Left lung (tissue), 10 donors: Measurements from ENCODE around the gene FAM83E. TPM values are rescaled to one million over a fixed set of nuclear protein-coding genes. Genes with fewer than 3 reads are reported as not detected.
"Not testable (repeated sequence)": the region's sequence is repeated elsewhere in the genome, so short reads cannot be mapped to it uniquely, and the experiment has no call there.

Experiments
- ATAC-seq: fragments of 200-7000 bp; cut with Tn5 transposase; one replicate; pipeline ENCODE4 v1.9.1; 2020; ENCODE audit warnings: moderate library complexity
- DNase-seq, 4 donors: peaks; one replicate each; pipeline ENCODE4 v3.0.0-alpha.2; 2013 to 2020
- H3K27ac ChIP-seq, 2 donors: fragments of 200-600 bp; sonication (generic) in 1 of 2; one replicate each; pipeline versions ENCODE4 v1.5.0 to v1.8.0; 2020 to 2021
- H3K27me3 ChIP-seq, 2 donors: fragments of 200-600 bp; sonication (generic) in 1 of 2; one replicate each; pipeline versions ENCODE4 v1.5.0 to v1.8.0; 2020 to 2021
- H3K36me3 ChIP-seq, 2 donors: fragments of 200-600 bp; sonication (generic) in 1 of 2; one replicate each; pipeline versions ENCODE4 v1.5.0 to v1.8.0; 2020 to 2021
- H3K4me1 ChIP-seq, 2 donors: fragments of 200-600 bp; one replicate each; pipeline ENCODE4 v1.8.0; 2021
- H3K4me3 ChIP-seq, 2 donors: fragments of 200-600 bp; sonication (generic) in 1 of 2; one replicate each; pipeline versions ENCODE4 v1.5.0 to v1.8.0; 2020 to 2021; ENCODE audit warnings: mild to moderate bottlenecking in 1 of 2
- H3K9me3 ChIP-seq, 2 donors: fragments of 200-600 bp; sonication (generic) in 1 of 2; one replicate each; pipeline versions ENCODE4 v1.5.0 to v1.8.0; 2020 to 2021
- intact Hi-C, 2 donors: fragments of 100-400 bp; cut with DNase I; formaldehyde crosslinking; loops; one replicate each; pipeline versions ENCODE4 v1.11.2 to v1.14.2; 2022
- polyA plus RNA-seq, 6 donors: library from polyadenylated mRNA; unstranded; fragments of 120-200 nt; gene quantifications; one replicate each; pipeline ENCODE4 v1.2.1, GENCODE V29; 2013; ENCODE audit not compliant: insufficient read length in 6 of 6
- total RNA-seq, 2 donors: library from RNA; stranded (reverse); fragmentation: NEBNext Ultra II Directional; extraction: Animal tissue kit (Norgen Biotek cat#: 25700); gene quantifications; one replicate each; pipeline ENCODE4 v1.2.1, GENCODE V29; 2021
- TF ChIP-seq, protein P1 (sequence below), 2 donors: fragments of 200-600 bp; sonication (generic) in 1 of 2; IDR thresholded peaks; one replicate each; pipeline versions ENCODE4 v1.5.0 to v1.8.0; 2021; ENCODE audit warnings: antibody characterized with exemption in 2 of 2
- donor health status: DM: no; HTN: yes; CAD: no.
- donor health status: DM: no; HTN: no; CAD: no.

The FAM83E gene
- total and polyA plus RNA-seq, 8 donors: 4.7 to 50.0 (median 8.5) TPM

DNA sequence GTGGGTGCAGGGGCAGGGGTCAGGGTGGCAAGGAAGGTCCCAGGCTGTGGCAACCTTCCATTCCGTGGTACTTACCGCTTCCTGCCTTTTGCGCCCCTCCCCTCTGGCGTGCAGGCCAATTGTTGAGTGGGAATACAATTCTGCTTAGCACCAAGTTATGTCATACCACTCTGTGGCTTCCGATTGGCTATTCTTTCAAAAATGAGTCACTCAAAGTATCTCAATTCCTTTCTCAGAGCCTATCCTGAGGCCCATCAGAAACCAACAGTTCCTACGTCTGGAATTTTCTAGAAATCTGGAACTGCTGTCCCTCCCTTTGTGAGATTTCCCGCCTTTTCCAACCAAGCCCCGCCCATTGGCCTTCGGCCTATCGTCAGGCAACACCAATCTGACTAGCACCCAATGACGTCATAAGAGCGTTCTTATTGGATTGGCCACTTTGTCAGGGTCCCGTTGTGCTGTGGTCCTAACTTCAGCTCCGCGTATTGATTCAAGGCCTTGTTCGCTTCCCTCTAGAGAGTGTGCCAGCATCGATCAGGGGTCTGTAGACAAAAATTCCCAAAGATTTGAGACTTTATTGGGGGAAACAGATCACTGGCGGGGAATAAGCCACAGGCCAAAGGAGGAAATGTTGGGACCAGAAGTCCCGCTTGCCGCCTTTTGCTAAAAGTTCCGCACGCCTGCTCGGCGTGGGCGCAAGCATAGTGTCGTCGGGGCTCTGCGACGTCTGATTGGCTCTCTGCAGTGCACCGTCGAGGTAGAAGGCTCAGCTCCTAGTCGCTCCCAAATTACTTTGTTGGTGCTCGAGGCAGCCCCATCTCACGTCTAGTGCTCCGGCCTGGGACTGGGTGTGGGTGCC lies 46.2 kb upstream of the FAM83E start:
- TF ChIP-seq, protein P1, sequence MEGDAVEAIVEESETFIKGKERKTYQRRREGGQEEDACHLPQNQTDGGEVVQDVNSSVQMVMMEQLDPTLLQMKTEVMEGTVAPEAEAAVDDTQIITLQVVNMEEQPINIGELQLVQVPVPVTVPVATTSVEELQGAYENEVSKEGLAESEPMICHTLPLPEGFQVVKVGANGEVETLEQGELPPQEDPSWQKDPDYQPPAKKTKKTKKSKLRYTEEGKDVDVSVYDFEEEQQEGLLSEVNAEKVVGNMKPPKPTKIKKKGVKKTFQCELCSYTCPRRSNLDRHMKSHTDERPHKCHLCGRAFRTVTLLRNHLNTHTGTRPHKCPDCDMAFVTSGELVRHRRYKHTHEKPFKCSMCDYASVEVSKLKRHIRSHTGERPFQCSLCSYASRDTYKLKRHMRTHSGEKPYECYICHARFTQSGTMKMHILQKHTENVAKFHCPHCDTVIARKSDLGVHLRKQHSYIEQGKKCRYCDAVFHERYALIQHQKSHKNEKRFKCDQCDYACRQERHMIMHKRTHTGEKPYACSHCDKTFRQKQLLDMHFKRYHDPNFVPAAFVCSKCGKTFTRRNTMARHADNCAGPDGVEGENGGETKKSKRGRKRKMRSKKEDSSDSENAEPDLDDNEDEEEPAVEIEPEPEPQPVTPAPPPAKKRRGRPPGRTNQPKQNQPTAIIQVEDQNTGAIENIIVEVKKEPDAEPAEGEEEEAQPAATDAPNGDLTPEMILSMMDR (IDR thresholded peaks at IDR 0.05): no peak
- peak; percentile 91 for ATAC-seq

DNA sequence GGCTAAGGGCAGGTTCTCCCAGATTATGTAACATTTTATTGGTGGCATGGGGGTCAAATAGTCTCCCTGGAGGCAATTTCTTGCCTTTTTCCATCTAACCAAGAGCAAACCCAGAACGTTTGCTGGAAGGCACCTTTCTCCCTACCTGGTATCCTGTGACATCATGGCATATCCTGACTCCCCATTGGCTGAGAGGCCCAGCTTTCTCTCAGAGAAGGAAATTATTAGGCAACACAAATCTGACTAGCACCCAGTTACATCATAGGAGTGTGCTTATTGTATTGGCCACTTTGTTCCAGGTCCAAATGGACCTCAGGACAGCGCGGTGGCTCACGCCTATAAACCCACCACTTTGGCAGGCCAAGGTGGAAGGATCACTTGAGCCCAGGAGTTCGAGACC lies 44.9 kb upstream of the FAM83E start:
- TF ChIP-seq, protein P1 (IDR thresholded peaks at IDR 0.05): no peak
- H3K4me3 ChIP-seq: no peak overlapping the region
- intact Hi-C loops: no loop called here
- peaks cover 5 to 13% of the 10 kb centered on the region in 2 donors for H3K4me1 ChIP-seq
- no peak overlapping the region for H3K27ac ChIP-seq
- no peaks in the 10 kb centered on the region for H3K36me3 ChIP-seq
- peak; percentile 67 for ATAC-seq
- DNase-seq: no peak
- no peaks in the 10 kb centered on the region for H3K9me3 ChIP-seq
- H3K27me3 ChIP-seq: no peaks in the 10 kb centered on the region

More for the DNA sequence above, 46.2 kb upstream of the FAM83E start:
- peaks cover 5 to 13% of the 10 kb centered on the region in 2 donors for H3K4me1 ChIP-seq
- intact Hi-C loops: no loop called here
- peak overlapping the region; percentile 58 to 67 for H3K27ac ChIP-seq
- H3K27me3 ChIP-seq: no peaks in the 10 kb centered on the region
- no peaks in the 10 kb centered on the region for H3K36me3 ChIP-seq
- peak; percentile 68 to 88 (median 82) for DNase-seq
- H3K9me3 ChIP-seq: no peaks in the 10 kb centered on the region
- H3K4me3 ChIP-seq: no peak overlapping the region

DNA sequence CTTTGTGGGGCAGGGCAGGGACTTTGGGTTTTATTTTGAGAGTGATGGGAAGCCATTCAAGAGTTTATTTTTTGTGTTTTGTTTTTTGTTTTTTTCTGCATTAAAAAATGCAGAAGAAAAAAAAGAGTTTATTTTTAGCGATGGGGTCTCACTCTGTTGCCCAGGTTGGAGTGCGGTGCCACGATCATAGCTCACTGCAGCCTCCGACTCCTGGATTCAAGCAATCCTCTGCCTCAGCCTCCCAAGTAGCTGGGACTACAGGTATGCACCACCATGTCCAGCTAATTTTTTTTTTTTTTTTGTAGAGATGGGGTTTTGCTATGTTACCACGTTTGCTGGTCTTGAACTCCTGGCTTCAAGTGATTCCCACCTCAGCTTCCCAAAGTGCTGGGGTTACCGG lies 43.6 kb upstream of the FAM83E start:
- ATAC-seq (no peak), DNase-seq (no peak)
- Histone ChIP-seq H3K27me3 (no peaks in the 10 kb centered on the region), H3K4me3 (no peak overlapping the region), H3K9me3 (no peaks in the 10 kb centered on the region), H3K27ac (no peak overlapping the region), H3K4me1 (peaks cover 5 to 13% of the 10 kb centered on the region in 2 donors), H3K36me3 (no peaks in the 10 kb centered on the region)
- TF ChIP-seq, protein P1 (IDR thresholded peaks at IDR 0.05): no peak
- intact Hi-C loops: no loop called here

DNA sequence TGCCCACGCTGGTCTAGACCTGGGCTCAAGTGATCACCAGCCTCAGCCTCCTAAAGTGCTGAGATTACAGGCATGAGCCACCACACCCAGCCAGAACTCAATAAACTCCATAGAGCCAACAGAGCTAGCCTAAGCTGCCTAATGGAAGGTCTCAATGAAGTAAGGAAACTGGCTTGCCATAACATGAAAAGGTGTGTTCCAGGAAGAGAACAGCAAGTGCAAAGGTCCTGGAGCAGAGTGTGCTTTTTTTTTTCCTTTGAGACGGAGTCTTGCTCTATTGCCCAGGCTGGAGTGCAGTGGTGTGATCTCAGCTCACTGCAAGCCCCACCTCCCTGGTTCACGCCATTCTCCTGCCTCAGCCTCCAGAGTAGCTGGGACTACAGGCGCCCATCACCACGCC lies 43.0 kb upstream of the FAM83E start:
- intact Hi-C loops, ATAC-seq, H3K27me3 ChIP-seq, H3K4me3 ChIP-seq, DNase-seq, H3K9me3 ChIP-seq, H3K27ac ChIP-seq, H3K36me3 ChIP-seq: not testable (repeated sequence)
- H3K4me1 ChIP-seq: peaks cover 5 to 13% of the 10 kb centered on the region in 2 donors

DNA sequence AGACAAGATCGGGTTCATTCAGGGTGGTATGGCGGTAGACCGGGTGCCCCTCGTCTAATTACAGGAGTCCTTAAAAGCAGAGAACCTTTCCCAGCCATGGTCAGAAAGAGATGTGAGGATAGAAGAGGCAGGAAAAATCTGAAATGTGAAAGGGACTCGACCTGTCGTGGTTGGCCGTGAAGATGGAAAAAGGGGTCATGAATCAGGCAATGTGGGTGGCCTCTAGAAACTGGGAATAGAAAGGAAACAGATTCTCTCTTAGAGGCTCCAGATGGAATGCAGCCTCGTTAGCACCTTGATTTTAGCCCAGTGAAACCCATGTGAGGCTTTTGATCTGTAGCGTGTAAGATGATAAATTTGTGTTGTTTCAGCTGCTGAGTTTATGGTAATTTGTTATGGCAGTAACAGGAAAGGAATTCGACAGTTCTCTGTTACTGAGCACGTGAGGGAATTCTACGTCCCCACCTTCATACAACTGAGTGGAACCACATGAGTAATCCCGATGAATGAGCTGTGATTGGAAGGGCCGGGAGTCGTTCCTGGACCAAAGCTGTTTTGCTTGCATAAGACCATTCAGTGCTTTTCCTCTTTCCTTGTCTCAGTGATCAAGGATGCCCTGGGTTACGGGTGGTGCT lies 42.1 kb upstream of the FAM83E start:
- H3K27me3 ChIP-seq: no peaks in the 10 kb centered on the region
- no peak overlapping the region for H3K27ac ChIP-seq
- TF ChIP-seq, protein P1 (IDR thresholded peaks at IDR 0.05): no peak
- no peaks in the 10 kb centered on the region for H3K36me3 ChIP-seq
- H3K4me1 ChIP-seq: peaks cover 5 to 13% of the 10 kb centered on the region in 2 donors
- no peak overlapping the region for H3K4me3 ChIP-seq
- no peak for ATAC-seq
- intact Hi-C loops: no loop called here
- no peaks in the 10 kb centered on the region for H3K9me3 ChIP-seq
- no peak for DNase-seq
